Thyroid gland (tissue), 4 donors: ENCODE results near the gene HOXD3.

Experiments used
- CTCF ChIP-seq, 6 experiments: fragments of 200-600 bp in 3 of 6; fragments of 450-650 bp in 3 of 6; sonication (generic) in 3 of 6; IDR thresholded peaks; one replicate each; pipeline ENCODE4 v1.5.1; 2016 to 2019; ENCODE audit warnings: antibody characterized with exemption in 6 of 6, mild to moderate bottlenecking in 2 of 6, inconsistent platforms in 1 of 6, moderate library complexity in 1 of 6
- POLR2A ChIP-seq, 2 donors: fragments of 450-650 bp; IDR thresholded peaks; one replicate each; pipeline ENCODE4 v1.6.1; 2017; ENCODE audit warnings: antibody characterized with exemption in 2 of 2, mild to moderate bottlenecking in 2 of 2, moderate library complexity in 1 of 2

DNA sequence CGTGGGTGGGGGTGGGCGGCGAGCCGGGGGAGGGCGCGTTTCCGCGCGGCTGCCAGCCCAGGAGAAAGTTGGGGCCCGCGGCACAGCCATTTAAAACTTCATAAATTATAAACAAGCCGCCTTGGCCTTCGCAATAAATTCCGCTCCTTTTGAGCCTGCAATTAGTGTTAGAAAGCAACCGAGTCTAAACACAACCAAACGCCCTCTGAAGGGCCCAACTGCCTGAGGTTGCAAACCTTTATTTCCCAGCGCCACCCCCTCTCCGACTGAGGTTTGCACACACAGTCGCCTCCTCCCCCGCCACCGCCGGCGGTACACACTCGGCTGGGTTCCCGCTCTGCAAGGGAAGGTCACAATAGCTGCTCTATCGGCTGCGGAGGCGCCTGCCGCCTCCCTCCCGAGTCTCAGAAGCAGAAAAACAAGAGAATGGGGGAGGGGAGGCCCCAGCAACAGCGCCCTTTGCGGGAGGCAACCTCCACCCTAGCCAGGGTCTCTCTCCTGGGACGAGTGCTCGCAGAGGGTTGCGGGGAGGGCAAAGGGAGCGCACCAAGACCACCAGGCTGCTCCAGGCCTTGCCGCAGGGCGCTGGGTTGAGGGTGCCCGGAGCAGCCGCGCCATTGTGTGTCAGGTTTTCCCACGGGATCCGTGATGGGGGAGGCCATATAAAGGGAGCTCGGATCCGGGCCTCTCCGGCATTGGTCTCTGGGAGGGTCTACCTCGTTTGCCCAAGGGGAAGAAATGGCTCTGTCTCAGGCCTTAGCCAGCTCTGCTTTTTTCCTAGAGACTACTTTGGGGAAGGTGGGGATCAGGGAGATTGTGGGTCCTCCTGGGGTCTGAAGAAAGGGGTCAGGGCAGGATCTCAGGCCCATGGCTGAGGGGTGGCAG lies 18.0 kb downstream of the HOXD3 start:
- no peak for TF ChIP-seq CTCF (IDR thresholded peaks at IDR 0.05)
- TF ChIP-seq POLR2A (IDR thresholded peaks at IDR 0.05): no peak
